SK-N-SH (cell line): ENCODE results near the gene STIP1. TPM values are rescaled to one million over a fixed set of nuclear protein-coding genes. Genes with fewer than 3 reads are reported as not detected.

ENCODE experiments used
- CTCF ChIA-PET: fragments of 300-600, 350-600 bp; formaldehyde crosslinking; extraction: SDS; loops from one replicate; lab custom pipeline; 2021; lab: Yijun Ruan, JAX
- POLR2A ChIA-PET: fragments of 350-600 bp; sonication (Branson Sonifier 250); formaldehyde crosslinking; extraction: SDS; loops from one replicate; lab custom pipeline; 2020; ENCODE audit warnings: antibody characterized with exemption, inconsistent platforms; lab: Yijun Ruan, JAX
- DNase-seq: peaks from one replicate; pipeline ENCODE4 v3.0.0; 2012
- H2AFZ ChIP-seq: fragments of 200-600 bp; sonication (generic); 2 replicates; pipeline ENCODE4 v1.8.1; 2016; ENCODE audit warnings: antibody characterized with exemption, mild to moderate bottlenecking, low read depth
- H3F3A ChIP-seq: fragments of 200-600 bp; sonication (generic); replicated peaks from 2 replicates; pipeline ENCODE3; 2016; ENCODE audit warnings: antibody characterized with exemption, mild to moderate bottlenecking; ENCODE audit not compliant: insufficient read depth
- H3K27ac ChIP-seq, 2 experiments: fragments of 200-500 bp in 1 of 2; fragments of 200-600 bp in 1 of 2; sonication (Bioruptor generic) in 1 of 2; sonication (generic), shearing (Covaris generic) in 1 of 2; 2 replicates each; pipeline versions ENCODE4 v1.5.1 to v1.6.1; 2014 to 2016; ENCODE audit warnings: low read depth in 2 of 2, inconsistent platforms in 1 of 2, low read length in 1 of 2, mild to moderate bottlenecking in 1 of 2, mixed read lengths in 1 of 2
- H3K27me3 ChIP-seq: fragments of 200-600 bp; sonication (generic), shearing (Covaris generic); 2 replicates; pipeline ENCODE4 v1.6.1; 2016; ENCODE audit warnings: mixed run types; ENCODE audit not compliant: insufficient read depth
- H3K36me3 ChIP-seq, 2 experiments: fragments of 200-500 bp in 1 of 2; fragments of 200-600 bp in 1 of 2; sonication (Bioruptor generic) in 1 of 2; sonication (generic) in 1 of 2; replicated peaks in 1 of 2; 2 replicates each; pipeline versions ENCODE3 to v1.5.1; 2014 to 2016; ENCODE audit warnings: low read length in 1 of 2, mild to moderate bottlenecking in 1 of 2; ENCODE audit not compliant: insufficient read depth in 2 of 2, control insufficient read depth in 1 of 2
- H3K4me1 ChIP-seq, 2 experiments: fragments of 200-500 bp in 1 of 2; fragments of 200-600 bp in 1 of 2; sonication (Bioruptor generic) in 1 of 2; sonication (generic), shearing (Covaris generic) in 1 of 2; 2 replicates each; pipeline versions ENCODE4 v1.5.1 to v1.6.1; 2014 to 2016; ENCODE audit warnings: low read depth in 1 of 2, low read length in 1 of 2, mixed run types in 1 of 2; ENCODE audit not compliant: insufficient read depth in 2 of 2, control insufficient read depth in 1 of 2
- H3K4me2 ChIP-seq: fragments of 200-600 bp; sonication (generic), shearing (Covaris generic); 2 replicates; pipeline ENCODE4 v1.6.1; 2017; ENCODE audit warnings: mixed run types
- H3K4me3 ChIP-seq, 2 experiments: fragments of 200-500 bp in 1 of 2; fragments of 200-600 bp in 1 of 2; sonication (Bioruptor generic) in 1 of 2; sonication (generic), shearing (Covaris generic) in 1 of 2; 2 replicates each; pipeline versions ENCODE4 v1.5.1 to v1.8.1; 2014 to 2016; ENCODE audit warnings: low read depth in 2 of 2, inconsistent platforms in 1 of 2, low read length in 1 of 2, mild to moderate bottlenecking in 1 of 2, mixed read lengths in 1 of 2, moderate library complexity in 1 of 2
- H3K79me2 ChIP-seq: fragments of 200-600 bp; sonication (generic); 2 replicates; pipeline ENCODE4 v1.8.1; 2017; ENCODE audit warnings: mild to moderate bottlenecking; ENCODE audit not compliant: insufficient read depth
- H3K9ac ChIP-seq: fragments of 200-600 bp; sonication (generic); 2 replicates; pipeline ENCODE4 v1.6.1; 2017; ENCODE audit warnings: mixed run types
- H3K9me2 ChIP-seq: fragments of 200-600 bp; sonication (generic); 2 replicates; pipeline ENCODE4 v1.6.1; 2017; ENCODE audit warnings: mixed run types
- H3K9me3 ChIP-seq: fragments of 200-600 bp; sonication (generic); 2 replicates; pipeline ENCODE4 v1.6.1; 2017; ENCODE audit warnings: mixed run types, mild to moderate bottlenecking, moderate library complexity
- H4K20me1 ChIP-seq: fragments of 200-600 bp; sonication (generic); 2 replicates; pipeline ENCODE4 v1.6.1; 2017; ENCODE audit warnings: mild to moderate bottlenecking, mixed run types; ENCODE audit not compliant: insufficient read depth
- CHD2 ChIP-seq: fragments of 150-350 bp; IDR thresholded peaks from 2 replicates; pipeline ENCODE4 v1.6.1; 2018; ENCODE audit warnings: low read length; ENCODE audit not compliant: partially characterized antibody
- ELF1 ChIP-seq: IDR thresholded peaks from 2 replicates; pipeline ENCODE4 v1.4.0; 2012
- EP300 ChIP-seq, 2 experiments: IDR thresholded peaks; 2 replicates each; pipeline versions ENCODE4 v1.4.0 to v1.6.1; 2012; ENCODE audit warnings: borderline replicate concordance in 1 of 2, low read depth in 1 of 2, low read length in 1 of 2
- FOXM1 ChIP-seq: IDR thresholded peaks from 2 replicates; pipeline ENCODE4 v1.4.0; 2012; ENCODE audit warnings: low read depth, mild to moderate bottlenecking
- GABPA ChIP-seq: IDR thresholded peaks from 2 replicates; pipeline ENCODE4 v1.4.0; 2012; ENCODE audit warnings: low read depth, mild to moderate bottlenecking
- MAX ChIP-seq: IDR thresholded peaks from 2 replicates; pipeline ENCODE4 v1.4.0; 2012; ENCODE audit warnings: low read depth
- MXI1 ChIP-seq: IDR thresholded peaks from 2 replicates; pipeline ENCODE4 v1.6.1; 2012; ENCODE audit warnings: mild to moderate bottlenecking, low read depth, low read length, improper control_type of control experiment
- NFIC ChIP-seq: IDR thresholded peaks from 2 replicates; pipeline ENCODE4 v1.4.0; 2012; ENCODE audit warnings: borderline replicate concordance
- POLR2AphosphoS5 ChIP-seq: IDR thresholded peaks from 2 replicates; pipeline ENCODE4 v1.6.1; 2012; ENCODE audit warnings: low read depth, low read length
- RCOR1 ChIP-seq: fragments of 150-350 bp; IDR thresholded peaks from 2 replicates; pipeline ENCODE4 v1.6.1; 2017; ENCODE audit warnings: antibody characterized with exemption, low read length
- SIN3A ChIP-seq: IDR thresholded peaks from 2 replicates; pipeline ENCODE4 v1.6.1; 2012; ENCODE audit warnings: low read depth, mild to moderate bottlenecking, low read length, moderate library complexity, borderline replicate concordance
- TAF1 ChIP-seq: IDR thresholded peaks from 2 replicates; pipeline ENCODE4 v1.6.1; 2012; ENCODE audit warnings: low read depth, mild to moderate bottlenecking, low read length, moderate library complexity, borderline replicate concordance
- TCF12 ChIP-seq: IDR thresholded peaks from 2 replicates; pipeline ENCODE4 v1.4.0; 2012
- USF1 ChIP-seq: IDR thresholded peaks from 2 replicates; pipeline ENCODE4 v1.4.0; 2012; ENCODE audit warnings: low read depth, borderline replicate concordance
- YY1 ChIP-seq: IDR thresholded peaks from 2 replicates; pipeline ENCODE4 v1.4.0; 2012; ENCODE audit warnings: low read depth, mild to moderate bottlenecking
- WGBS: methylation state at CpG from one replicate; pipeline ENCODE4 v1.1.6; 2017; ENCODE audit warnings: low lambda C conversion rate; 5-methylcytosine and 5-hydroxymethylcytosine counted together
- polyA plus RNA-seq, 3 experiments: library from polyadenylated mRNA; depleted of rRNA; stranded (reverse); fragments of >200 nt; gene quantifications; 2 replicates each; pipeline ENCODE4 v1.2.3, GENCODE V29; 2012
- TF ChIP-seq, protein P1 (sequence below): IDR thresholded peaks from 2 replicates; pipeline ENCODE4; 2012
- TF ChIP-seq, protein P2 (sequence below): fragments of 200-600 bp; sonication (generic); IDR thresholded peaks from 2 replicates; pipeline ENCODE4 v1.6.1; 2017; ENCODE audit warnings: antibody characterized with exemption, mild to moderate bottlenecking, moderate library complexity
- TF ChIP-seq, protein P3 (sequence below): fragments of 150-350 bp; IDR thresholded peaks from 2 replicates; pipeline ENCODE4 v1.6.1; 2016; ENCODE audit warnings: mild to moderate bottlenecking, low read depth, low read length
- TF ChIP-seq, protein P4 (sequence below): IDR thresholded peaks from 2 replicates; pipeline ENCODE4 v1.6.1; 2012; ENCODE audit warnings: mild to moderate bottlenecking, low read depth, low read length, moderate library complexity

Gene STIP1
- polyA plus RNA-seq (2012; rRNA removed), result 163 TPM in 2 replicates
- 133 and 154 TPM in 2 replicates for polyA plus RNA-seq (2012; cell fraction: cytosol; rRNA removed)
- polyA plus RNA-seq (2012; cell fraction: nucleus; rRNA removed), result 146 and 203 TPM in 2 replicates

DNA sequence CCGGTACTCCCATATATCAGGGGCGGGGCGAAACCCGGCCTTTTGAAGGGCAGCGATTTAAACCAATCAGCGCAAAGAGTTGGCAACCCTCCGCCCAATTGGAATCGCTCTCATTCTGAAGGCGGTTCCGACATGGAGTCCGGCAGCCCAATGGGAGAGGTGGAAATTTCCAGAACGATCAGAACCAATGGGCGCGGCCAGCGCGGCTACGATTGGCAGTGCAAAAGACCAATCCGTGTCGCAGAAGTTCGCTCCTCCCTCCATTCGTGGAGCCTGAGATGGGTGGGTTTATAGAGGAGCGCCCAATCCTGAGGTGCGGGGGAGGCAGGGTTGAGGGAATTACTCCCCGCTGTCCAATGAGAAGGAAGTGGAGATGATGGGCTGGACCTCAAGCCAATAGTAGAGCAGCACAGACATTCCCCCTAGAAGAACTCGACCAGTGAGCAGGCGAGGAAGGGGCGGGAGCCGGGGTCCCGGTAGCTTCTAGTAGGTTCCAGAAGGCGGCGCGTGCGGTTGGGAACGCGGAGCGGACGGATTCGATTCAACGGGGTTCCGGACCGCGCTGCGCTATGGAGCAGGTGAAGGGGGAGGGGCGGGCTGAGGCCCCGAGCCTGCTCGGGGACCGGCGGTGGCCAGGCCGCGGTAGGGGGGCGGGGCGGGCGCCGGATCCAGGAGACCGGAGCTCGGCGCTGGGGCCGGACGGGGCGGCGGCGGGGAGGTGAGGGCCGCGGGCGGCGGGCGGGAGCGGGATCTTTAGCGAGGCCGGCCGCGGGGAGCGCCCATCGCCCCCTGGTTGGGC is at the start of gene STIP1:
Gene STIP1 (plus strand): TSS at position 479 of the 799 bp plus-strand sequence. CDS start 91 bp downstream, at position 570.
- WGBS, result 1% methylated on average over 12 of the region's 74 CpGs

More for the DNA sequence above, at the start of gene STIP1:
- H3K4me2 ChIP-seq, result peak within 1 kb of the TSS; percentile 83
- H3K27me3 ChIP-seq, result no peaks in the 10 kb centered on the region
- H3K9me3 ChIP-seq, result no peaks in the 10 kb centered on the region
- peaks cover 19% of the 10 kb centered on the region for H3F3A ChIP-seq
- H2AFZ ChIP-seq, result peak within 1 kb of the TSS; percentile 32; the same call in 1 of the 2 replicates
- no peaks in the 10 kb centered on the region for H3K9me2 ChIP-seq
- H3K4me3 ChIP-seq, result peak within 1 kb of the TSS; percentile 59 to 67
- peak; percentile 96 for DNase-seq
- H3K4me1 ChIP-seq, result peaks cover 9 to 25% of the 10 kb centered on the region in 2 experiments; a peak in 3 of 4 replicates
- H3K36me3 ChIP-seq, result peaks cover 0 to 8% of the 10 kb centered on the region in 2 experiments
- peak within 1 kb of the TSS; percentile 88 to 90 for H3K27ac ChIP-seq
- ChIA-PET CTCF (interaction anchor here (1.0 to 2.7 kb wide), 9 partner anchors 9 to 242 kb away, joined by 3 to 10 read pairs (median 5); partner anchors contain the start of gene FERMT3), POLR2A (interaction anchor here (0.6 to 1.9 kb wide), 14 partner anchors 15 to 1314 kb away, joined by 3 to 9 read pairs (median 4); partner anchors contain the start of gene NUDT22)
- H3K9ac ChIP-seq, result peak within 1 kb of the TSS; percentile 78
- TF ChIP-seq USF1, result no peak
- 0 out of 2 replicates have a peak, but pooled peaks have one; percentile 6 for TF ChIP-seq YY1
- TF ChIP-seq, protein P1, sequence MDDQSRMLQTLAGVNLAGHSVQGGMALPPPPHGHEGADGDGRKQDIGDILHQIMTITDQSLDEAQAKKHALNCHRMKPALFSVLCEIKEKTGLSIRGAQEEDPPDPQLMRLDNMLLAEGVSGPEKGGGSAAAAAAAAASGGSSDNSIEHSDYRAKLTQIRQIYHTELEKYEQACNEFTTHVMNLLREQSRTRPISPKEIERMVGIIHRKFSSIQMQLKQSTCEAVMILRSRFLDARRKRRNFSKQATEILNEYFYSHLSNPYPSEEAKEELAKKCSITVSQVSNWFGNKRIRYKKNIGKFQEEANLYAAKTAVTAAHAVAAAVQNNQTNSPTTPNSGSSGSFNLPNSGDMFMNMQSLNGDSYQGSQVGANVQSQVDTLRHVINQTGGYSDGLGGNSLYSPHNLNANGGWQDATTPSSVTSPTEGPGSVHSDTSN, result peak; percentile 99
- peak; percentile 95; the same call in 1 of the 2 replicates for TF ChIP-seq SIN3A
- TF ChIP-seq MAX, result peak; percentile 97
- no peak for TF ChIP-seq RCOR1
- TF ChIP-seq, protein P2, sequence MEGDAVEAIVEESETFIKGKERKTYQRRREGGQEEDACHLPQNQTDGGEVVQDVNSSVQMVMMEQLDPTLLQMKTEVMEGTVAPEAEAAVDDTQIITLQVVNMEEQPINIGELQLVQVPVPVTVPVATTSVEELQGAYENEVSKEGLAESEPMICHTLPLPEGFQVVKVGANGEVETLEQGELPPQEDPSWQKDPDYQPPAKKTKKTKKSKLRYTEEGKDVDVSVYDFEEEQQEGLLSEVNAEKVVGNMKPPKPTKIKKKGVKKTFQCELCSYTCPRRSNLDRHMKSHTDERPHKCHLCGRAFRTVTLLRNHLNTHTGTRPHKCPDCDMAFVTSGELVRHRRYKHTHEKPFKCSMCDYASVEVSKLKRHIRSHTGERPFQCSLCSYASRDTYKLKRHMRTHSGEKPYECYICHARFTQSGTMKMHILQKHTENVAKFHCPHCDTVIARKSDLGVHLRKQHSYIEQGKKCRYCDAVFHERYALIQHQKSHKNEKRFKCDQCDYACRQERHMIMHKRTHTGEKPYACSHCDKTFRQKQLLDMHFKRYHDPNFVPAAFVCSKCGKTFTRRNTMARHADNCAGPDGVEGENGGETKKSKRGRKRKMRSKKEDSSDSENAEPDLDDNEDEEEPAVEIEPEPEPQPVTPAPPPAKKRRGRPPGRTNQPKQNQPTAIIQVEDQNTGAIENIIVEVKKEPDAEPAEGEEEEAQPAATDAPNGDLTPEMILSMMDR, result peak; percentile 29; the same call in 1 of the 2 replicates
- TF ChIP-seq EP300 (IDR thresholded peaks at IDR 0.05; ENCODE audit: borderline replicate concordance in 1 of 2, low read depth in 1 of 2, low read length in 1 of 2), result peak in 1 of 2 experiments; percentile 85; a peak in 2 of 4 replicates
- peak; percentile 81 for TF ChIP-seq MXI1
- no peak for TF ChIP-seq NFIC
- TF ChIP-seq, protein P3, sequence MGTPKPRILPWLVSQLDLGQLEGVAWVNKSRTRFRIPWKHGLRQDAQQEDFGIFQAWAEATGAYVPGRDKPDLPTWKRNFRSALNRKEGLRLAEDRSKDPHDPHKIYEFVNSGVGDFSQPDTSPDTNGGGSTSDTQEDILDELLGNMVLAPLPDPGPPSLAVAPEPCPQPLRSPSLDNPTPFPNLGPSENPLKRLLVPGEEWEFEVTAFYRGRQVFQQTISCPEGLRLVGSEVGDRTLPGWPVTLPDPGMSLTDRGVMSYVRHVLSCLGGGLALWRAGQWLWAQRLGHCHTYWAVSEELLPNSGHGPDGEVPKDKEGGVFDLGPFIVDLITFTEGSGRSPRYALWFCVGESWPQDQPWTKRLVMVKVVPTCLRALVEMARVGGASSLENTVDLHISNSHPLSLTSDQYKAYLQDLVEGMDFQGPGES, result peak; percentile 100
- TF ChIP-seq CHD2, result peak; percentile 97
- peak; percentile 93 for TF ChIP-seq TAF1
- no peak for TF ChIP-seq FOXM1
- TF ChIP-seq TCF12, result no peak
- TF ChIP-seq GABPA, result peak; percentile 66; the same call in 1 of the 2 replicates
- peak; percentile 83; the same call in 1 of the 2 replicates for TF ChIP-seq POLR2AphosphoS5
- TF ChIP-seq, protein P4, sequence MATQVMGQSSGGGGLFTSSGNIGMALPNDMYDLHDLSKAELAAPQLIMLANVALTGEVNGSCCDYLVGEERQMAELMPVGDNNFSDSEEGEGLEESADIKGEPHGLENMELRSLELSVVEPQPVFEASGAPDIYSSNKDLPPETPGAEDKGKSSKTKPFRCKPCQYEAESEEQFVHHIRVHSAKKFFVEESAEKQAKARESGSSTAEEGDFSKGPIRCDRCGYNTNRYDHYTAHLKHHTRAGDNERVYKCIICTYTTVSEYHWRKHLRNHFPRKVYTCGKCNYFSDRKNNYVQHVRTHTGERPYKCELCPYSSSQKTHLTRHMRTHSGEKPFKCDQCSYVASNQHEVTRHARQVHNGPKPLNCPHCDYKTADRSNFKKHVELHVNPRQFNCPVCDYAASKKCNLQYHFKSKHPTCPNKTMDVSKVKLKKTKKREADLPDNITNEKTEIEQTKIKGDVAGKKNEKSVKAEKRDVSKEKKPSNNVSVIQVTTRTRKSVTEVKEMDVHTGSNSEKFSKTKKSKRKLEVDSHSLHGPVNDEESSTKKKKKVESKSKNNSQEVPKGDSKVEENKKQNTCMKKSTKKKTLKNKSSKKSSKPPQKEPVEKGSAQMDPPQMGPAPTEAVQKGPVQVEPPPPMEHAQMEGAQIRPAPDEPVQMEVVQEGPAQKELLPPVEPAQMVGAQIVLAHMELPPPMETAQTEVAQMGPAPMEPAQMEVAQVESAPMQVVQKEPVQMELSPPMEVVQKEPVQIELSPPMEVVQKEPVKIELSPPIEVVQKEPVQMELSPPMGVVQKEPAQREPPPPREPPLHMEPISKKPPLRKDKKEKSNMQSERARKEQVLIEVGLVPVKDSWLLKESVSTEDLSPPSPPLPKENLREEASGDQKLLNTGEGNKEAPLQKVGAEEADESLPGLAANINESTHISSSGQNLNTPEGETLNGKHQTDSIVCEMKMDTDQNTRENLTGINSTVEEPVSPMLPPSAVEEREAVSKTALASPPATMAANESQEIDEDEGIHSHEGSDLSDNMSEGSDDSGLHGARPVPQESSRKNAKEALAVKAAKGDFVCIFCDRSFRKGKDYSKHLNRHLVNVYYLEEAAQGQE, result 0 out of 2 replicates have a peak, but pooled peaks have one; percentile 38
- peak; percentile 67 for TF ChIP-seq ELF1
- H3K79me2 ChIP-seq, result peaks cover 30% of the 10 kb centered on the region
- H4K20me1 ChIP-seq, result peaks cover 20% of the 10 kb centered on the region
